ENCODE data around the gene SURF6. TPM values are rescaled to one million over a fixed set of nuclear protein-coding genes. Genes with fewer than 3 reads are reported as not detected.

SURF6 gene
- total RNA-seq, 1 experiment from 2014 or later: 8.9 TPM

DNA sequence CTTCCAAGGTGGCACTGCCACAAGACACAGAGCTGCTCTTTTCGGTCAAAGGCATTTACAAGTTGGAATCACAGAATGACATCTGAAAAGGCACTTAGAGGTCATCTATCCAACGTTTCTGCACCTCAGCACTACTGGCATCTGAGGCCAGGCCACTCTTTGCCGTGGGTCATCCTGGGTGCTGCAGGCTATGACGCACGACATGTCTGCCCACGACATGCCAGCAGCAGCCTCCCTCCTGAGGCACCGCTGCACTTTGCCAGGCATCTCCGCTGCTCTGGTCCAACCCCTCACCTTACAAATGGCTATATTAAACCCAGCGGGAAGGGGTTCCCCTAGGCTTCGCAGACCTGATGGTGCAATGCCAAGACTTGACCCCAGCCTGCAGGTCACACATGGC, 31.8 kb upstream of the SURF6 start:
- DNase-seq (ENCODE audit: low spot score): no peak

DNA sequence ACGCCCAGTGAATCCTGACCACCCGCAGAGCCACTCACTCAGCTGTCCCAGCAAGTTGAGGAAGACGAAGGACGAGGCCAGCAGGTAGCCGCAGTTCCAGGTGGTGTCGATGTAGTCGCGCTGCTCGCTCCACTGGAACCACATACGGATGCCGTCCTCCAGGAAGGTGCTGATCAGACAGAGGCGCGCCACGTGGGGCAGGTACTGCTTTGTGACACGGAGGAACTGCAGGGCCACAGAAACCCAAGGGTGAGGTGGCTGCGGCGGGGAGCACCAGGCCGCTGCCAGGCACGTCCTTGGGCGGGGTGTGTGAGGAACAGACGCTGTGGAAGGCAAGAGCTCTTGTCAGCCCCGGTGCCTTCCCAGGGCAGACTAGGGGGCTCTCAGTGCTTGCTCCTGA, 31.2 kb upstream of the SURF6 start:
- DNase-seq (ENCODE audit: low spot score): no peak

- DNase-seq (ENCODE audit: low spot score): no peak
Measured at GRCh38 chr9:133366435-133366834, 30.4 kb upstream of the SURF6 start.

DNA sequence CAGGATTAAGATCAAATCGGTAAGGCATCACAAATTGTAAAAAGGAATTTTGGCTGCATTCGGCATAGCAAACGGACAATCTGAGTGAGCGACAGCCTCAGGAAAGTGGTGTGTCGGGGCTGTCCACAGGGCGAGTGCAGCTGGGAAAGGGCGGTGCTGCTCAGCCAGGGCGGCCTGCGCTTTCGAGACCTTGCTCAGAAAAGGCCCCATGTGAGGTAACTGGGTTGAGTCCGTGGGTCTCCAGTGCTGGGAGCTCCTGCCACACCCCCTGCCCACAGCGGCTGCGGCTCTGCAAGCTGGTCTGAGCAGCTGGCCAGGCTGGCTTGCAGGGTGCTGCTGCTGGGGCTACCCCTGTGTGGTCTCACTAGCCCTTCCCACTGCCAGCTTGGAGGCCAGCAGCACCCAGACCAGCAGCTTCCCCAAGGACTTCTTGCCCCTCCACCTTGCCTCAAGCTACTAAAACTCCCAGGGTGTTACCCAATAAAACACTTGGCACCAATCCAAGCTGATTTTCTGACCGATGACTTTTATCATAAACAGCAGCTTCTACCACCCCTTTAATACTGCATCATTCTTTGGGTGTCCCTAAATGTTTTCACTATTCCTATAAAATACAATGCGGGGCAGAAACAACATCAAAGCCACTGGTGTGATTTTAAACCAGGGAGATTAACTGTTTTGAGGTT, 26.5 kb upstream of the SURF6 start:
- DNase-seq (ENCODE audit: low spot score): no peak

GRCh38 chr9:133361507-133362092, 25.6 kb upstream of the SURF6 start:
- DNase-seq (ENCODE audit: low spot score): no peak

DNA sequence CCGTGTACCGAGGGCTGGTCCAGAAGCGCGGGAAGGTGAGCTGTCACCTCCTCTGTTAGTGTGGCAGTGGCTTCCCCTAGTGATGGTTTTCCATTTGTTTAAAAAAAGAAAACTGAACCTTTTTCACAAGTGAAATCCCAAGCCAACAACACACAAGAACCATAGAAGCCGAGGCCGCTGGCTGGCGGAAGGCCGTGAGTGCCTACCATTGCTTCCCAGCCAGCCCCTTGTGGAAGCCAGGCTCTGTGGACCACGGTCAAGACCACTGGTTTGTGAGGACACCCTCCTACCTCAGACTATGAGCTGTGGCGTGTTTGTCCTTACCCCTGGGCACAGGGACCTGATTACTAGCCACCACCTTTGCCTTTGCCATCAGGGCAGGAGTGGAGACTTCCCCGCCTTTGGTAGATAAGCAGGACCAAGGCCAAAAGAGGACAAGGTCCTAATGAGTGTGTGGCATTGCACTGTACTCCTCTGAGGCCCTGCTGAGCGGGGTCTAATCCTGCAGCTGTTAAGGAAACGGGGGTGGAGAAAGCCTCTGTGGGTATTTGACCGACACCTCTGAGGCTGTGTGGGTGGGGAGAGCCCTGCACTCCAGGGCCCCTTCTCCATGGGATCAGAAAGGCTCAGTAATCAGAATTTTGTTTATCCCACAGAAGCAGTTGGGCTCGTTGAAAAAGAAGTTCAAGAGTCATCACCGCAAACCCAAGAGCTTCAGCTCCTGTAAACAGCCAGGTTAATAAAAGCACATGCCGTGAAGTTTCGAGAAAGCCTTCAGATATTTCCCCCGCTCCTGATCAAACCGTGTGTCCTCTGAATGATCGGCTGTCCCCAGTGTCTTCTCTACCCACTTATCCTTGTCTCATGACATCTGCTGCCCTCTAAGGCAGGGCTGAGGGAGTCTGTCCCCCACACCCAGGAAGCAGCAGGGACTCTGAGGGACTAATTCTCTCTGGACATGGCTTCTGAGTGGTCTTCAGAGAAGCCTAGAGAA, 24.7 kb upstream of the SURF6 start:
- DNase-seq (ENCODE audit: low spot score): no peak

DNA sequence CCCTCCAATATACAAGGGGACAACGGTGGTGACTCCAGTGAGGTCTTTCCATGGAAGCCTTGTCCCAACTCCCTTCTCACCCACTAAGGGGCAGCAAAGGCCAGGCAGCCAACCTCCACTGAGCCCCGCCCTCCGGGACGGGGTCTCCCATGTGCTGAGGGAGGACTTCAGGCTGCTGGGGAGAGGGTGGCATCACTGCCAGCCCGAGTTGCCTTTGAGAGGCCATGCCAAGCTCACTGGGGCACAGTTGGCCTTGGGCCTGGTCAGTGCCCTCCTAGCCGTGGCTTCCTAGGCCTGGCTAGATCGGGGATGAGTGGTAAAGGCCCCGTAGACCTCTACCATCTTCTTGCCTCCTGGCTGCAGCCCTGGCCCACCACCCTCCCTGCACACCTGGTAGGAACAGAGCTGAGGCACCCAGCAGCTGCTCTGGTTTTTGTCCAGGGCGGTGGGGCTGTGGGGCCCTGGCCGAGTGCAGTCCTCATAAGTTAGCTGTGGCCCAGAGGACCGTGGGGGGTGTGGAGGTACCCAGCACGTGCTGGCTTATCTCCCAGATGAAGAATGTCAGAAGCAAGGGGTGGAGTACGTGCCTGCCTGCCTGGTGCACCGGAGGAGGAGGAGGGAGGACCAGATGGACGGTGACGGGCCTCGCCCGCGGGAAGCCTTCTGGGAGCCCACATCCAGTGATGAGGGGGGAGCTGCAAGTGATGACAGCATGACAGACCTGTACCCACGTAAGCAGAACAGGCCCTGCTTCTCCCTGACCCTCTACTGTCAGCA, 23.6 kb upstream of the SURF6 start:
- DNase-seq (ENCODE audit: low spot score): no peak

DNA sequence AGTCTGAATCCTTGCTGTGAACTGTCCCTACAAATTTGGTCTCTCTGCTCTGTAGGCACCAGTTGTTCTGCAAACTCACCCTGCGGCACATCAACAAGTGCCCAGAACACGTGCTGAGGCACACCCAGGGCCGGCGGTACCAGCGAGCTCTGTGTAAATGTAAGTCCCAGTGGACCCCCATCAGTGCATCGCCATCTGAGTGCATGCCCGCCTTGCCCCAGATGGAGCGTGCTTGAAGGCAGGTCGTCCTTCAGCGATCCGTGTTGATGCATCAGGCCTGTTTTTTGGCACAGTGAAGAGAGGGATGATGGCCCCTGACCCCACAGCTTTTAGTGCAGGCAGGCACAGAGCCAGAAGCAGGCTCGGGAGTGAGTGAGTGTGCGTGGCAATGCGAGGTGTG, 21.7 kb upstream of the SURF6 start:
- DNase-seq (ENCODE audit: low spot score): no peak

GRCh38 chr9:133356391-133357091, 20.6 kb upstream of the SURF6 start, which contains the start of the genes SURF1 and SURF2:
Gene SURF1 (minus strand): TSS chr9:133356487. CDS start chr9:133356453, 34 bp downstream.
Gene SURF2 (plus strand): TSS chr9:133356550. CDS start chr9:133356593, 43 bp downstream.
- peak; percentile 42 for DNase-seq (ENCODE audit: low spot score)

GRCh38 chr9:133355881-133356357, 19.9 kb upstream of the SURF6 start:
- DNase-seq (ENCODE audit: low spot score): no peak

DNA sequence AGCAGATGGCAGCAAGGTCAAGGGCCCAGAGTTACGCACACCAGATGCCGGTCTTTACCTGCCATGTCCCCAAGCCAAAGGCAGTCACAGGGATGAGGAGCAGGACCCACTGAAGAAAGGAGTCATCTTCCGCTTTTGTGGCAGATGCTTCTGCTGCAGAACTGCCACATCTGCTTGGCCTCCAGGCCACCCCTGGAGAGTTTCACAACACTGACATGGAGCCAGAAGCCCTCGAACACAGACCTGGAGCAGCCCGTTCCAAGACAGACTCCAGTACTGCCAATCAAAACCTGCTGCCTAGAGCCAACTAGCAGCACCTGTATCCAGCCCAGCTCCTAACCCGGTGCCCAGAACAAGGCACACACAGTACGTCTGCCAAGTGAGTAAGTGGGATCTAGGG, 18.8 kb upstream of the SURF6 start:
- no peak for DNase-seq (ENCODE audit: low spot score)

- DNase-seq (ENCODE audit: low spot score): no peak
Measured at GRCh38 chr9:133353548-133353947, 17.6 kb upstream of the SURF6 start.

GRCh38 chr9:133352635-133353340, 16.8 kb upstream of the SURF6 start:
- DNase-seq (ENCODE audit: low spot score): no peak

GRCh38 chr9:133351908-133352634, 16.1 kb upstream of the SURF6 start:
- peak; percentile 66 for DNase-seq (ENCODE audit: low spot score)

GRCh38 chr9:133351526-133351907, 15.5 kb upstream of the SURF6 start:
- no peak for DNase-seq (ENCODE audit: low spot score)

GRCh38 chr9:133349965-133350616, 14.1 kb upstream of the SURF6 start:
- no peak for DNase-seq (ENCODE audit: low spot score)

DNA sequence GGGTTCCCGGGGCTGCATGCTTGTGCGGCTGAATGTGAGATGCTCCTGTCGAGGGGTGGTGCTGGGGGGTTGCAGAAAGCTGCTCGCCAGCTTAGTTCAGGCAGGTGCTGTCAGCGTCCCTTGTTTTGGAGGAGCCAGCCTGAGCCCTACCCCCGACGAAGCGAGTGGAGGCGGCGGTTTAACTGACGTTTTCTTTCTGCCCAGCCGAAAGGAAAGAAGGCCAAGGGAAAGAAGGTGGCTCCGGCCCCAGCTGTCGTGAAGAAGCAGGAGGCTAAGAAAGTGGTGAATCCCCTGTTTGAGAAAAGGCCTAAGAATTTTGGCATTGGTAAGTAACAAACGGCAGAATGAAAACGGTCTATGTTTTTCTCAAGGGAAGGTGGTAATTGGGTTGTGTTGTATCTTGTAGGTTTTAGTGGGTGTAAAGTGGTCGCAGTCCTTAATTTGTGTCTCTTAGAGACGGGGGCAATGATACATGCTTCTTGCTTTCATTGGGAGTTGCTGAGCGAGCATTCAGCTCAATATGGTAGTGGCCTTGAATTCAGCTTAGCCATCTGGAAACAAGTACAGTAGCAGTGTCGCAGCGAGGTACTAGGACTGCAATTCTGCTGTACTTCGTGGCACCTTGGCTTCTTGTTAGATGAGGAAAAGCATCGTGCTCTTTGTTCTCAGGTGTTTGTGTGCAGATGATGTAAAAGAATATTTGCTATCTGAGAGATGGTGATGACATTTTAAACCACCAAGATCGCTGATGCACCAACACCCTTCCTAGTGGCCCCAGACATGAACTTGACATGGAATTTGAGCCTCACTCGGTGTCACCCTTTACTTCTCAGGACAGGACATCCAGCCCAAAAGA, 13.0 kb upstream of the SURF6 start:
- DNase-seq (ENCODE audit: low spot score): no peak
